A375 (cell line): ENCODE measurements around the gene MMGT1. TPM values are rescaled to one million over a fixed set of nuclear protein-coding genes. Genes with fewer than 3 reads are reported as not detected.

ENCODE experiments used
- total RNA-seq: library from RNA; depleted of rRNA; stranded (reverse); fragments of >200 nt; shearing (Covaris generic); gene quantifications from 2 replicates; pipeline ENCODE4 v1.2.3, GENCODE V29; 2014; rRNA removed

The MMGT1 gene
- total RNA-seq, result 9.6 and 11.6 TPM in 2 replicates

GRCh38 chrX:135973548-135974278 is at the start of gene MMGT1:
TSS of gene MMGT1 (minus strand) at chrX:135973988. CDS start at chrX:135973675, 313 bp downstream.

GRCh38 chrX:135985157-135985972 is 11.6 kb upstream of the MMGT1 start, which contains the start of gene SLC9A6:
TSS of gene SLC9A6 (plus strand) at chrX:135985435. CDS start at chrX:135985659, 224 bp downstream.

Other genes starting within 250 kb of the MMGT1 start
- 161 and 205 TPM in 2 replicates for gene CT45A3, start 205.8 kb downstream of the MMGT1 start, total RNA-seq
- 105 and 135 TPM in 2 replicates for gene CT45A5, start 188.5 kb downstream of the MMGT1 start, total RNA-seq
- gene CT45A6, start 171.2 kb downstream of the MMGT1 start, total RNA-seq, result not detected in 2 replicates
- gene CT45A2, start 154.0 kb downstream of the MMGT1 start, total RNA-seq, result 0.83 TPM in 1 of 2 replicates, not detected in the other
- 0.53 and 1.3 TPM in 2 replicates for gene CT45A7, start 136.7 kb downstream of the MMGT1 start, total RNA-seq
- 0.83 TPM in 1 of 2 replicates, not detected in the other for gene CT45A8, start 119.5 kb downstream of the MMGT1 start, total RNA-seq
- not detected in 2 replicates for gene CT45A9, start 102.2 kb downstream of the MMGT1 start, total RNA-seq
- gene CT45A10, start 80.5 kb downstream of the MMGT1 start, total RNA-seq, result 51.5 and 62.2 TPM in 2 replicates
- gene SAGE1, start 80.3 kb downstream of the MMGT1 start, total RNA-seq, result 14.1 and 16.7 TPM in 2 replicates
- gene SLC9A6, start 11.4 kb upstream of the MMGT1 start, total RNA-seq, result 5.2 and 6.3 TPM in 2 replicates
- gene FHL1, start 173.5 kb upstream of the MMGT1 start, total RNA-seq, result 3.5 and 4.2 TPM in 2 replicates